Loucy (cell line): ENCODE measurements around the gene LGR4.

Experiments
- H2AFZ ChIP-seq: fragments of 200-600 bp; sonication (generic); 2 replicates; pipeline ENCODE4 v1.6.0; 2016; ENCODE audit warnings: antibody characterized with exemption, mild to moderate bottlenecking, low read length, moderate library complexity
- H3F3A ChIP-seq: fragments of 200-600 bp; 2 replicates; pipeline ENCODE4 v1.6.0; 2016; ENCODE audit warnings: antibody characterized with exemption, low read depth, mild to moderate bottlenecking
- H3K27me3 ChIP-seq: fragments of 200-600 bp; sonication (generic); 2 replicates; pipeline ENCODE4 v1.6.1; 2014; ENCODE audit warnings: low read length, mild to moderate bottlenecking; ENCODE audit not compliant: insufficient read depth, poor library complexity, severe bottlenecking
- H3K36me3 ChIP-seq: fragments of 200-600 bp; sonication (generic); 2 replicates; pipeline ENCODE4 v1.6.1; 2016; ENCODE audit warnings: low read length; ENCODE audit not compliant: insufficient read depth
- H3K4me1 ChIP-seq: fragments of 200-600 bp; sonication (generic); 2 replicates; pipeline ENCODE4 v1.5.1; 2014; ENCODE audit warnings: low read length, mild to moderate bottlenecking; ENCODE audit not compliant: insufficient read depth, poor library complexity, severe bottlenecking
- H3K4me2 ChIP-seq: fragments of 200-600 bp; sonication (generic); 2 replicates; pipeline ENCODE4 v1.6.0; 2014; ENCODE audit warnings: antibody characterized with exemption, low read length, low read depth, mild to moderate bottlenecking; ENCODE audit not compliant: poor library complexity, severe bottlenecking
- H3K4me3 ChIP-seq: fragments of 200-600 bp; sonication (generic); 2 replicates; pipeline ENCODE4 v1.5.1; 2014; ENCODE audit warnings: low read length, mild to moderate bottlenecking, mixed read lengths; ENCODE audit not compliant: poor library complexity, severe bottlenecking
- H3K79me2 ChIP-seq: fragments of 200-600 bp; sonication (generic); 2 replicates; pipeline ENCODE4 v1.6.1; 2014; ENCODE audit warnings: low read length; ENCODE audit not compliant: insufficient read depth
- H3K9ac ChIP-seq: fragments of 200-600 bp; sonication (generic); 2 replicates; pipeline ENCODE4 v1.6.0; 2014; ENCODE audit warnings: mild to moderate bottlenecking, low read depth, low read length, moderate library complexity; ENCODE audit not compliant: poor library complexity, severe bottlenecking
- H3K9me2 ChIP-seq: fragments of 200-600 bp; sonication (generic); replicated peaks from 2 replicates; pipeline ENCODE4 v1.6.1; 2016; ENCODE audit warnings: low read depth, low read length, mixed read lengths
- H3K9me3 ChIP-seq: fragments of 200-600 bp; sonication (generic); 2 replicates; pipeline ENCODE4 v1.6.1; 2014; ENCODE audit warnings: mild to moderate bottlenecking, antibody characterized with exemption, low read length, low read depth; ENCODE audit not compliant: insufficient read depth
- H4K20me1 ChIP-seq: fragments of 200-600 bp; sonication (generic); 2 replicates; pipeline ENCODE4 v1.6.0; 2014; ENCODE audit warnings: antibody characterized with exemption, low read length, mild to moderate bottlenecking; ENCODE audit not compliant: insufficient read depth, poor library complexity, severe bottlenecking
- EZH2phosphoT487 ChIP-seq: fragments of 200-600 bp; IDR thresholded peaks from 2 replicates; pipeline ENCODE4 v1.6.1; 2018; ENCODE audit warnings: antibody characterized with exemption, mild to moderate bottlenecking, moderate library complexity, borderline replicate concordance
- TF ChIP-seq, protein P1 (sequence below): fragments of 200-600 bp; sonication (generic); conservative IDR thresholded peaks from 2 replicates; pipeline ENCODE4 v1.5.1; 2014; ENCODE audit warnings: mild to moderate bottlenecking, antibody characterized with exemption, low read length

LGR4 gene

GRCh38 chr11:27317751-27318150, 154.8 kb downstream of the LGR4 start:
- Histone ChIP-seq H3K9me3 (no peaks in the 10 kb centered on the region), H3K27me3 (no peaks in the 10 kb centered on the region), H3K9me2 (no peaks in the 10 kb centered on the region), H3K9ac (no peak overlapping the region), H3K79me2 (no peaks in the 10 kb centered on the region), H4K20me1 (no peaks in the 10 kb centered on the region), H3K36me3 (no peaks in the 10 kb centered on the region), H2AFZ (no peak overlapping the region), H3K4me2 (no peak overlapping the region), H3F3A (no peaks in the 10 kb centered on the region), H3K4me1 (no peaks in the 10 kb centered on the region), H3K4me3 (no peak overlapping the region)
- TF ChIP-seq EZH2phosphoT487 = no peak
- TF ChIP-seq, protein P1, sequence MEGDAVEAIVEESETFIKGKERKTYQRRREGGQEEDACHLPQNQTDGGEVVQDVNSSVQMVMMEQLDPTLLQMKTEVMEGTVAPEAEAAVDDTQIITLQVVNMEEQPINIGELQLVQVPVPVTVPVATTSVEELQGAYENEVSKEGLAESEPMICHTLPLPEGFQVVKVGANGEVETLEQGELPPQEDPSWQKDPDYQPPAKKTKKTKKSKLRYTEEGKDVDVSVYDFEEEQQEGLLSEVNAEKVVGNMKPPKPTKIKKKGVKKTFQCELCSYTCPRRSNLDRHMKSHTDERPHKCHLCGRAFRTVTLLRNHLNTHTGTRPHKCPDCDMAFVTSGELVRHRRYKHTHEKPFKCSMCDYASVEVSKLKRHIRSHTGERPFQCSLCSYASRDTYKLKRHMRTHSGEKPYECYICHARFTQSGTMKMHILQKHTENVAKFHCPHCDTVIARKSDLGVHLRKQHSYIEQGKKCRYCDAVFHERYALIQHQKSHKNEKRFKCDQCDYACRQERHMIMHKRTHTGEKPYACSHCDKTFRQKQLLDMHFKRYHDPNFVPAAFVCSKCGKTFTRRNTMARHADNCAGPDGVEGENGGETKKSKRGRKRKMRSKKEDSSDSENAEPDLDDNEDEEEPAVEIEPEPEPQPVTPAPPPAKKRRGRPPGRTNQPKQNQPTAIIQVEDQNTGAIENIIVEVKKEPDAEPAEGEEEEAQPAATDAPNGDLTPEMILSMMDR = no peak
